GM12878 (cell line): ENCODE results near the gene TYSND1. TPM values are rescaled to one million over a fixed set of nuclear protein-coding genes. Genes with fewer than 3 reads are reported as not detected.

ENCODE experiments used
- ATAC-seq: fragments of 200-7000 bp; cut with Tn5 transposase; 3 replicates; pipeline ENCODE4 v1.9.1; 2020; ENCODE audit warnings: mild to moderate bottlenecking, moderate library complexity
- BruUV-seq: library from RNA; stranded (reverse); fragments of 400-500 nt; replicated peaks from 2 replicates; lab custom pipeline; 2021; lab: Mats Ljungman, UMichigan
- CTCF ChIA-PET: fragments of 300-600 bp; sonication (Branson Sonifier 250); formaldehyde crosslinking; extraction: SDS; loops from one replicate; lab custom pipeline; 2021; ENCODE audit warnings: inconsistent platforms; lab: Yijun Ruan, JAX
- POLR2A ChIA-PET: fragments of 350-600 bp; formaldehyde crosslinking; extraction: SDS; loops from one replicate; lab custom pipeline; 2021; ENCODE audit warnings: inconsistent platforms; lab: Charles Lee
- RAD21 ChIA-PET: fragments of 300-600 bp; sonication (Branson Sonifier 250); formaldehyde crosslinking; loops from one replicate; lab custom pipeline; 2023; ENCODE audit warnings: antibody characterized with exemption; ENCODE audit not compliant: unreplicated experiment; lab: Charles Lee
- SMC1A ChIA-PET: fragments of 300-600 bp; sonication (Branson Sonifier 250); formaldehyde crosslinking; loops from one replicate; lab custom pipeline; 2023; ENCODE audit not compliant: unreplicated experiment, uncharacterized antibody; lab: Charles Lee
- DNase-seq: peaks from one replicate; pipeline ENCODE4 v3.0.0-alpha.2; 2011; ENCODE audit warnings: low read depth, low spot score
- FAIRE-seq: peaks from 3 replicates; lab custom pipeline; 2011; peaks lifted over from hg19 to GRCh38; lab: Jason Lieb, UNC
- H2AFZ ChIP-seq: 2 replicates; pipeline ENCODE4 v1.6.0; 2011; ENCODE audit warnings: low read depth, low read length, control low read depth; ENCODE audit not compliant: control insufficient read depth
- H3K27ac ChIP-seq: 2 replicates; pipeline ENCODE4 v1.5.1; 2011; ENCODE audit warnings: control low read depth; ENCODE audit not compliant: control insufficient read depth, insufficient read depth
- H3K27me3 ChIP-seq, 2 experiments: replicated peaks in 1 of 2; 2 replicates each; pipeline versions ENCODE4 v1.6.0 to v1.6.1; 2011; ENCODE audit warnings: low read length in 1 of 2; ENCODE audit not compliant: control insufficient read depth in 2 of 2, insufficient read depth in 2 of 2
- H3K36me3 ChIP-seq, 2 experiments: 2 replicates each; pipeline ENCODE4 v1.5.1; 2011; ENCODE audit warnings: low read length in 1 of 2; ENCODE audit not compliant: control insufficient read depth in 2 of 2, insufficient read depth in 2 of 2
- H3K4me1 ChIP-seq: 2 replicates; pipeline ENCODE4 v1.6.1; 2011; ENCODE audit warnings: mild to moderate bottlenecking, low read length, moderate library complexity, mixed read lengths; ENCODE audit not compliant: control insufficient read depth, insufficient read depth
- H3K4me2 ChIP-seq: 2 replicates; pipeline ENCODE4 v1.6.0; 2011; ENCODE audit warnings: control low read depth; ENCODE audit not compliant: control insufficient read depth, insufficient read depth
- H3K4me3 ChIP-seq: fragments of 200-600 bp; sonication (generic); 2 replicates; pipeline ENCODE4 v1.5.1; 2016
- H3K79me2 ChIP-seq: 2 replicates; pipeline ENCODE4 v1.6.0; 2011; ENCODE audit warnings: low read length; ENCODE audit not compliant: control insufficient read depth, insufficient read depth
- H3K9ac ChIP-seq: 2 replicates; pipeline ENCODE4 v1.8.0; 2011; ENCODE audit warnings: low read length, control low read depth, mixed read lengths; ENCODE audit not compliant: control insufficient read depth, insufficient read depth
- H3K9me3 ChIP-seq: replicated peaks from 3 replicates; pipeline ENCODE4 v1.5.1; 2011; ENCODE audit warnings: mild to moderate bottlenecking, low read length; ENCODE audit not compliant: control insufficient read depth, insufficient read depth
- H4K20me1 ChIP-seq: 2 replicates; pipeline ENCODE4 v1.6.0; 2011; ENCODE audit not compliant: control insufficient read depth, insufficient read depth
- KDM1A ChIP-seq: fragments of 200-600 bp; sonication (generic); IDR thresholded peaks from 2 replicates; pipeline ENCODE4 v1.6.1; 2016; ENCODE audit warnings: borderline replicate concordance
- MLLT1 ChIP-seq: fragments of 450-650 bp; IDR thresholded peaks from 2 replicates; pipeline ENCODE4 v1.6.1; 2016; ENCODE audit warnings: mild to moderate bottlenecking
- POLR2A ChIP-seq: IDR thresholded peaks from 2 replicates; pipeline ENCODE4 v1.6.1; 2011; ENCODE audit warnings: low read depth, mild to moderate bottlenecking, low read length
- WGBS: methylation state at CpG from one replicate; pipeline ENCODE4 v1.1.6; 2016; ENCODE audit warnings: low lambda C conversion rate; ENCODE audit not compliant: insufficient replicate concordance, insufficient coverage; ENCODE audit errors: missing lambda C conversion rate; 5-methylcytosine and 5-hydroxymethylcytosine counted together
- in situ Hi-C: fragments of 300-500 bp; cut with MboI; formaldehyde crosslinking; loops from 9 replicates; pipeline ENCODE4 v1.14.3; 2018; ENCODE audit warnings: mixed read lengths
- intact Hi-C: fragments of 100-400 bp; cut with micrococcal nuclease; formaldehyde crosslinking; loops from one replicate; pipeline ENCODE4 v1.14.2; 2022; ENCODE audit not compliant: unreplicated experiment
- polyA plus RNA-seq, 11 experiments: library from polyadenylated mRNA; depleted of rRNA in 4 of 11; unstranded in 6 of 11; stranded (reverse) in 5 of 11; fragments of >200 nt; fragmentation: Nextera tagmentation in 4 of 11; fragmentation: Illumina TruSeq in 1 of 11; extraction: Ambion mirVana in 4 of 11; extraction: Trizol in 1 of 11; gene quantifications; 1 replicate in 1 of 11; 2 replicates in 10 of 11; pipeline versions ENCODE4 v1.2.1 to v1.2.3, GENCODE V29; 2011 to 2016; ENCODE audit warnings: inconsistent platforms in 2 of 11, missing spikeins in 2 of 11, low read depth in 1 of 11
- total RNA-seq, 4 experiments: library from RNA; depleted of rRNA in 3 of 4; stranded (reverse); fragments of >200 nt in 3 of 4; fragmentation: Illumina TruSeq in 1 of 4; extraction: Trizol in 1 of 4; gene quantifications; 2 replicates each; pipeline versions ENCODE4 v1.2.1 to v1.2.3, GENCODE V29; 2013 to 2021

TYSND1 gene
- total and polyA plus RNA-seq, 10 of the 15 experiments (the other 5 are each of a cell fraction or from before 2014, with no cell fraction given) = 1.9 to 21.4 (median 12.0) TPM

GRCh38 chr10:70094250-70094649 lies 52.2 kb downstream of the TYSND1 start (continued):
- no peak for TF ChIP-seq POLR2A

GRCh38 chr10:70093335-70093944 lies 53.1 kb downstream of the TYSND1 start:
- in situ Hi-C loops = no loop called here
- CTCF ChIA-PET = interaction anchor here (0.9 to 5.8 kb wide), 8 partner anchors 9 to 136 kb away, joined by 3 to 58 read pairs (median 6); partner anchors contain the start of gene TYSND1

More at GRCh38 chr10:70093335-70093944, 53.1 kb downstream of the TYSND1 start:
- no peaks in the 10 kb centered on the region for H3K36me3 ChIP-seq
- no peaks in the 10 kb centered on the region for H3K79me2 ChIP-seq
- intact Hi-C loops = no loop called here
- H2AFZ ChIP-seq = no peak overlapping the region
- no TSS peak for BruUV-seq
- peaks cover 7% of the 10 kb centered on the region; the same call in 1 of the 2 replicates for H3K4me1 ChIP-seq
- TF ChIP-seq KDM1A (no peak), MLLT1 (0 out of 2 replicates have a peak, but pooled peaks have one; percentile 25)
- no peaks in the 10 kb centered on the region; a peak in 1 of 4 replicates for H3K27me3 ChIP-seq
- H3K9me3 ChIP-seq = no peaks in the 10 kb centered on the region
- ATAC-seq (peak; percentile 41), FAIRE-seq (no peak), DNase-seq (no peak)
- WGBS = 35% methylated on average over 9 of the region's 9 CpGs
- POLR2A ChIA-PET = interaction anchor here (0.6 to 3.4 kb wide), 3 partner anchors 11 to 200 kb away, joined by 3 to 15 read pairs (median 4); no protein-coding TSS in a partner anchor
- SMC1A ChIA-PET = interaction anchor here (1.3 to 3.2 kb wide), 7 partner anchors 8 to 139 kb away, joined by 3 to 14 read pairs (median 6); partner anchors contain the start of gene TYSND1
- no peaks in the 10 kb centered on the region for H4K20me1 ChIP-seq
- peak overlapping the region; percentile 3; the same call in 1 of the 2 replicates for H3K4me2 ChIP-seq
- H3K27ac ChIP-seq = no peak overlapping the region
- no peak overlapping the region for H3K4me3 ChIP-seq
- RAD21 ChIA-PET = interaction anchor here (1.1 to 2.5 kb wide), 3 partner anchors 14 to 135 kb away, joined by 5 to 16 read pairs (median 6); partner anchors contain the start of gene TYSND1
- no peak overlapping the region for H3K9ac ChIP-seq
